Hepatocyte (in vitro differentiated cells): ENCODE data around the gene CYYR1.

Source experiments
- CTCF ChIP-seq: fragments of 200-600 bp; sonication (generic); IDR thresholded peaks from 2 replicates; pipeline ENCODE4 v1.5.1; 2016; ENCODE audit warnings: antibody characterized with exemption, mild to moderate bottlenecking; ENCODE audit not compliant: poor library complexity
- EZH2 ChIP-seq: fragments of 200-600 bp; sonication (generic); IDR thresholded peaks from 2 replicates; pipeline ENCODE4 v1.6.1; 2016; ENCODE audit warnings: antibody characterized with exemption, mild to moderate bottlenecking, borderline replicate concordance

- no peak for TF ChIP-seq CTCF
- no peak for TF ChIP-seq EZH2
Measured at GRCh38 chr21:26444646-26445045, 128.4 kb downstream of the CYYR1 start.
